H1 (cell line): ENCODE data around the gene TK1. TPM values are rescaled to one million over a fixed set of nuclear protein-coding genes. Genes with fewer than 3 reads are reported as not detected.

Source experiments
- CTCF ChIA-PET: fragments of 300-600 bp; sonication (Branson Sonifier 250); formaldehyde crosslinking; loops from one replicate; lab custom pipeline; 2021; ENCODE audit not compliant: partially characterized antibody; lab: Charles Lee
- POLR2A ChIA-PET: fragments of 300-600 bp; sonication (Branson Sonifier 250); formaldehyde crosslinking; loops from one replicate; lab custom pipeline; 2021; ENCODE audit warnings: inconsistent platforms; ENCODE audit not compliant: partially characterized antibody; lab: Charles Lee
- DNase-seq, 2 experiments: peaks; one replicate each; pipeline versions ENCODE4 v3.0.0 to v3.0.0-alpha.2; 2010 to 2022; ENCODE audit warnings: low spot score in 2 of 2, low read depth in 1 of 2, mixed read lengths in 1 of 2
- FAIRE-seq: peaks from 2 replicates; lab custom pipeline; 2011; peaks lifted over from hg19 to GRCh38; lab: Jason Lieb, UNC
- H2AFZ ChIP-seq: 2 replicates; pipeline ENCODE4 v1.8.1; 2012; ENCODE audit warnings: low read length, inconsistent platforms
- H2AK5ac ChIP-seq: 2 replicates; pipeline ENCODE4 v1.6.1; 2013; ENCODE audit warnings: low read depth, low read length
- H2BK120ac ChIP-seq: replicated peaks from 2 replicates; pipeline ENCODE3; 2013; ENCODE audit warnings: low read depth, low read length, inconsistent platforms
- H2BK12ac ChIP-seq: 2 replicates; pipeline ENCODE4 v1.6.1; 2013; ENCODE audit warnings: low read depth, low read length
- H2BK15ac ChIP-seq: 2 replicates; pipeline ENCODE4 v1.6.1; 2013; ENCODE audit warnings: low read length
- H2BK20ac ChIP-seq: 2 replicates; pipeline ENCODE4 v1.6.1; 2013; ENCODE audit warnings: low read length
- H2BK5ac ChIP-seq: 2 replicates; pipeline ENCODE4 v1.6.1; 2013; ENCODE audit warnings: low read depth, low read length
- H3K14ac ChIP-seq: 2 replicates; pipeline ENCODE4 v1.6.1; 2013; ENCODE audit warnings: inconsistent platforms; ENCODE audit not compliant: insufficient read length
- H3K18ac ChIP-seq: 2 replicates; pipeline ENCODE4 v1.6.1; 2013; ENCODE audit warnings: low read length; ENCODE audit errors: extremely low read depth
- H3K23ac ChIP-seq: 2 replicates; pipeline ENCODE4 v1.6.1; 2013; ENCODE audit warnings: inconsistent platforms; ENCODE audit not compliant: insufficient read length
- H3K23me2 ChIP-seq: 2 replicates; pipeline ENCODE4 v1.6.1; 2013; ENCODE audit warnings: low read depth, low read length
- H3K27ac ChIP-seq: 2 replicates; pipeline ENCODE4 v1.6.1; 2011; ENCODE audit warnings: low read depth, low read length, inconsistent platforms
- H3K27me3 ChIP-seq, 4 experiments: replicated peaks in 1 of 4; 1 replicate in 1 of 4; 2 replicates in 3 of 4; pipeline versions ENCODE4 v1.6.1 to v1.8.1; 2011 to 2013; ENCODE audit warnings: low read length in 3 of 4, mild to moderate bottlenecking in 3 of 4, inconsistent platforms in 2 of 4, mixed read lengths in 2 of 4, moderate library complexity in 1 of 4; ENCODE audit not compliant: control insufficient read depth in 3 of 4, insufficient read depth in 3 of 4; ENCODE audit errors: extremely low read depth in 1 of 4
- H3K36me3 ChIP-seq, 4 experiments: 2 replicates each; pipeline versions ENCODE4 v1.6.1 to v1.8.1; 2011 to 2013; ENCODE audit warnings: mild to moderate bottlenecking in 4 of 4, low read length in 3 of 4, moderate library complexity in 2 of 4, control low read depth in 1 of 4, inconsistent platforms in 1 of 4; ENCODE audit not compliant: insufficient read depth in 4 of 4, control insufficient read depth in 2 of 4
- H3K4ac ChIP-seq: replicated peaks from 2 replicates; pipeline ENCODE3; 2013; ENCODE audit warnings: low read length, low read depth, mixed read lengths, inconsistent platforms; ENCODE audit not compliant: insufficient read length
- H3K4me1 ChIP-seq, 4 experiments: replicated peaks in 1 of 4; 1 replicate in 1 of 4; 2 replicates in 3 of 4; pipeline versions ENCODE4 v1.6.1 to v1.8.1; 2011 to 2013; ENCODE audit warnings: low read length in 3 of 4, inconsistent platforms in 2 of 4, mixed read lengths in 1 of 4; ENCODE audit not compliant: insufficient read depth in 4 of 4, control insufficient read depth in 3 of 4
- H3K4me2 ChIP-seq, 2 experiments: 2 replicates each; pipeline versions ENCODE4 v1.6.1 to v1.8.1; 2011 to 2013; ENCODE audit warnings: low read depth in 2 of 2, low read length in 2 of 2, control low read depth in 1 of 2, inconsistent platforms in 1 of 2, mild to moderate bottlenecking in 1 of 2; ENCODE audit not compliant: insufficient read depth in 1 of 2
- H3K4me3 ChIP-seq, 4 experiments: fragments of 200-600, 300-600 bp in 1 of 4; sonication (generic), shearing (Covaris generic), sonication (Bioruptor Twin) in 1 of 4; 2 replicates each; pipeline versions ENCODE4 v1.5.1 to v1.8.1; 2011 to 2016; ENCODE audit warnings: low read length in 4 of 4, low read depth in 3 of 4, control low read depth in 2 of 4, inconsistent platforms in 2 of 4, mild to moderate bottlenecking in 2 of 4, mixed read lengths in 1 of 4, moderate library complexity in 1 of 4; ENCODE audit not compliant: insufficient read depth in 2 of 4; ENCODE audit errors: extremely low read depth in 1 of 4
- H3K56ac ChIP-seq: replicated peaks from 2 replicates; pipeline ENCODE3; 2013; ENCODE audit warnings: low read depth, mild to moderate bottlenecking, mixed read lengths, low read length, inconsistent platforms; ENCODE audit not compliant: insufficient read length
- H3K79me1 ChIP-seq: 2 replicates; pipeline ENCODE4 v1.6.1; 2013; ENCODE audit warnings: low read depth, low read length, control low read depth
- H3K79me2 ChIP-seq, 2 experiments: 2 replicates each; pipeline versions ENCODE4 v1.6.1 to v1.8.1; 2012 to 2013; ENCODE audit warnings: low read length in 2 of 2, mild to moderate bottlenecking in 2 of 2, inconsistent platforms in 1 of 2; ENCODE audit not compliant: insufficient read depth in 2 of 2, control insufficient read depth in 1 of 2
- H3K9ac ChIP-seq, 4 experiments: replicated peaks in 1 of 4; 1 replicate in 1 of 4; 2 replicates in 3 of 4; pipeline versions ENCODE4 v1.6.1 to v1.8.1; 2011 to 2013; ENCODE audit warnings: low read depth in 3 of 4, low read length in 3 of 4, control low read depth in 2 of 4, mild to moderate bottlenecking in 2 of 4, moderate library complexity in 2 of 4, inconsistent platforms in 1 of 4; ENCODE audit errors: extremely low read depth in 1 of 4
- H3K9me3 ChIP-seq, 2 experiments: 2 replicates each; pipeline versions ENCODE4 v1.6.1 to v1.8.1; 2012 to 2013; ENCODE audit warnings: mild to moderate bottlenecking in 2 of 2, moderate library complexity in 2 of 2, control low read depth in 1 of 2, inconsistent platforms in 1 of 2, low read depth in 1 of 2, low read length in 1 of 2, mixed read lengths in 1 of 2; ENCODE audit not compliant: insufficient read depth in 2 of 2
- H4K20me1 ChIP-seq, 2 experiments: replicated peaks in 1 of 2; 2 replicates each; pipeline versions ENCODE3 to v1.8.1; 2011 to 2013; ENCODE audit warnings: inconsistent platforms in 2 of 2, low read length in 2 of 2, mild to moderate bottlenecking in 1 of 2; ENCODE audit not compliant: insufficient read depth in 2 of 2, control insufficient read depth in 1 of 2
- H4K5ac ChIP-seq: 2 replicates; pipeline ENCODE4 v1.6.1; 2013; ENCODE audit warnings: low read length, low read depth, mixed read lengths, inconsistent platforms; ENCODE audit not compliant: insufficient read length
- H4K8ac ChIP-seq: 2 replicates; pipeline ENCODE4 v1.8.0; 2013; ENCODE audit warnings: mild to moderate bottlenecking, moderate library complexity, low read length, inconsistent platforms; ENCODE audit not compliant: insufficient read depth; ENCODE audit errors: extremely low read depth
- H4K91ac ChIP-seq: replicated peaks from 2 replicates; pipeline ENCODE3; 2013; ENCODE audit warnings: low read length, mixed read lengths, inconsistent platforms; ENCODE audit not compliant: insufficient read length
- FOSL1 ChIP-seq: IDR thresholded peaks from 2 replicates; pipeline ENCODE4 v1.6.1; 2011; ENCODE audit warnings: mild to moderate bottlenecking, low read depth, low read length, moderate library complexity; ENCODE audit not compliant: insufficient read depth
- HDAC6 ChIP-seq: IDR thresholded peaks from one replicate; pipeline ENCODE4 v1.7.1; 2012; ENCODE audit warnings: low read depth, mild to moderate bottlenecking, inconsistent platforms, low read length, moderate library complexity
- PHF8 ChIP-seq: fragments of 200-600 bp; sonication (generic); conservative IDR thresholded peaks from 2 replicates; pipeline ENCODE4 v1.7.1; 2012; ENCODE audit warnings: low read depth, mild to moderate bottlenecking, inconsistent platforms, low read length, moderate library complexity
- POLR2AphosphoS5 ChIP-seq: IDR thresholded peaks from 2 replicates; pipeline ENCODE4 v1.6.1; 2011; ENCODE audit warnings: low read depth, low read length
- SIX5 ChIP-seq: IDR thresholded peaks from 2 replicates; pipeline ENCODE4 v1.6.1; 2011; ENCODE audit warnings: mild to moderate bottlenecking, low read depth, low read length
- SP2 ChIP-seq: IDR thresholded peaks from 2 replicates; pipeline ENCODE4 v1.6.1; 2012; ENCODE audit warnings: mild to moderate bottlenecking, low read length, inconsistent platforms
- SP4 ChIP-seq: IDR thresholded peaks from 2 replicates; pipeline ENCODE4 v1.6.1; 2012; ENCODE audit warnings: low read length, inconsistent platforms
- SUZ12 ChIP-seq: fragments of 200-600 bp; sonication (generic); IDR thresholded peaks from 2 replicates; pipeline ENCODE4 v1.6.1; 2012; ENCODE audit warnings: mild to moderate bottlenecking, inconsistent platforms, low read length, moderate library complexity, mixed read lengths
- TAF1 ChIP-seq: IDR thresholded peaks from 2 replicates; pipeline ENCODE4 v1.6.1; 2011; ENCODE audit warnings: mild to moderate bottlenecking, low read depth, low read length
- USF2 ChIP-seq: IDR thresholded peaks from 2 replicates; pipeline ENCODE4 v1.6.1; 2011; ENCODE audit warnings: low read length, improper control_type of control experiment
- WGBS, 2 experiments: shearing (Covaris generic) in 1 of 2; methylation state at CpG; one replicate each; pipeline versions ENCODE4 v1.1.6 to v1.1.7; 2013 to 2015; ENCODE audit warnings: low lambda C conversion rate in 2 of 2, mixed read lengths in 2 of 2, inconsistent platforms in 1 of 2, low coverage in 1 of 2, missing lambda C conversion rate in 1 of 2; ENCODE audit not compliant: insufficient replicate concordance in 2 of 2, insufficient coverage in 1 of 2, insufficient read length in 1 of 2; ENCODE audit errors: extremely low coverage in 1 of 2, missing lambda C conversion rate in 1 of 2; 5-methylcytosine and 5-hydroxymethylcytosine counted together
- polyA plus RNA-seq, 7 experiments: library from polyadenylated mRNA; depleted of rRNA in 3 of 7; stranded (reverse) in 5 of 7; unstranded in 2 of 7; fragments of >200 nt in 5 of 7; fragments of 200-250 nt in 2 of 7; gene quantifications; 1 replicate in 5 of 7; 2 replicates in 1 of 7; 4 replicates in 1 of 7; pipeline versions ENCODE4 v1.2.1 to v1.2.3, GENCODE V29; 2011 to 2013; ENCODE audit warnings: missing spikeins in 2 of 7, mixed read lengths in 2 of 7
- total RNA-seq: library from RNA; stranded (reverse); fragmentation: NEBNext Ultra II Directional; extraction: Animal tissue kit (Norgen Biotek cat#: 25700); gene quantifications from 2 replicates; pipeline ENCODE4 v1.2.1, GENCODE V29; 2021

Gene TK1
- total and polyA plus RNA-seq, 2 of the 8 experiments (the other 6 are each of a cell fraction or from before 2014, with no cell fraction given) = 66.9 to 147 TPM

- H4K91ac ChIP-seq = peak overlapping the region; percentile 25
- H2BK5ac ChIP-seq = no peak overlapping the region
- H2BK15ac ChIP-seq = 0 out of 2 replicates have a peak overlapping the region, but pooled peaks have one; percentile 18
- no peaks in the 10 kb centered on the region for H3K79me2 ChIP-seq
- no peak overlapping the region for H3K4me2 ChIP-seq
- peaks cover 0 to 3% of the 10 kb centered on the region in 2 experiments for H4K20me1 ChIP-seq
- no peak overlapping the region for H3K56ac ChIP-seq
- peak overlapping the region; percentile 98; the same call in 1 of the 2 replicates for H2BK12ac ChIP-seq
- no peaks in the 10 kb centered on the region for H3K79me1 ChIP-seq
- no peak overlapping the region for H3K4ac ChIP-seq
- H2AFZ ChIP-seq = no peak overlapping the region
- H3K9me3 ChIP-seq = no peaks in the 10 kb centered on the region
- no peak overlapping the region for H2BK120ac ChIP-seq
- no peak for FAIRE-seq
- H3K23me2 ChIP-seq = peaks cover 4% of the 10 kb centered on the region; the same call in 1 of the 2 replicates
- no peak overlapping the region for H3K14ac ChIP-seq
- H3K18ac ChIP-seq = no peak overlapping the region
- WGBS, 2 experiments = 86% methylated on average over 9 of the region's 9 CpGs; no CpG with 5 or more reads in 1 of the 2 experiments
- H3K36me3 ChIP-seq = no peaks in the 10 kb centered on the region
- peaks cover 0 to 26% (median 17%) of the 10 kb centered on the region in 4 experiments; a peak in 5 of 7 replicates for H3K27me3 ChIP-seq
- peak overlapping the region; percentile 25; the same call in 1 of the 2 replicates for H2AK5ac ChIP-seq
- H3K27ac ChIP-seq = no peak overlapping the region
- no peak overlapping the region for H3K4me3 ChIP-seq
- no peak for DNase-seq
- peak overlapping the region; percentile 11 for H4K8ac ChIP-seq
- CTCF ChIA-PET = interaction anchor here (1.5 to 8.0 kb wide), 4 partner anchors 16 to 48 kb away, joined by 4 to 87 read pairs (median 12); no protein-coding TSS in a partner anchor
- POLR2A ChIA-PET = interaction anchor here (1.0 to 4.6 kb wide), 4 partner anchors 16 to 38 kb away, joined by 3 to 16 read pairs (median 4); no protein-coding TSS in a partner anchor
- H4K5ac ChIP-seq = no peak overlapping the region
- 0 out of 2 replicates have a peak overlapping the region, but pooled peaks have one; percentile 9 for H2BK20ac ChIP-seq
- no peak overlapping the region for H3K23ac ChIP-seq
- no peak overlapping the region for H3K9ac ChIP-seq
- H3K4me1 ChIP-seq = peaks cover 0 to 25% (median 8%) of the 10 kb centered on the region in 4 experiments; a peak in 5 of 7 replicates
- TF ChIP-seq FOSL1 = no peak
- TF ChIP-seq HDAC6 = no peak
- no peak for TF ChIP-seq SP4
- no peak for TF ChIP-seq PHF8
- TF ChIP-seq POLR2AphosphoS5 = no peak
- TF ChIP-seq SP2 = no peak
- no peak for TF ChIP-seq SIX5
- TF ChIP-seq SUZ12 = no peak
- TF ChIP-seq TAF1 = no peak
- TF ChIP-seq USF2 = no peak
Observed at GRCh38 chr17:78132767-78133178, 54.1 kb downstream of the TK1 start.
